H9 (cell line): Measurements from ENCODE around the gene MECR. TPM values are rescaled to one million over a fixed set of nuclear protein-coding genes. Genes with fewer than 3 reads are reported as not detected.
A peak's percentile ranks its signal among the peaks of the same experiment; 100 is the strongest.

Experiments used
- DNase-seq: peaks from one replicate; pipeline ENCODE4 v3.0.0-alpha.2; 2017
- H2AFZ ChIP-seq: one replicate; pipeline ENCODE4 v1.6.1; 2013; ENCODE audit warnings: mild to moderate bottlenecking, low read length, control low read depth, moderate library complexity
- H2AK5ac ChIP-seq: 2 replicates; pipeline ENCODE4 v1.6.1; 2013; ENCODE audit warnings: low read length, control low read depth, mixed read lengths; ENCODE audit not compliant: insufficient read length
- H2BK120ac ChIP-seq: one replicate; pipeline ENCODE4 v1.6.1; 2013; ENCODE audit warnings: low read depth, mild to moderate bottlenecking, low read length, control low read depth, inconsistent platforms; ENCODE audit not compliant: poor library complexity, severe bottlenecking
- H2BK12ac ChIP-seq: 2 replicates; pipeline ENCODE4 v1.6.1; 2013; ENCODE audit warnings: low read length, control low read depth, mixed read lengths, low read depth; ENCODE audit not compliant: insufficient read length
- H2BK15ac ChIP-seq: 2 replicates; pipeline ENCODE4 v1.6.1; 2013; ENCODE audit warnings: low read depth, low read length, control low read depth
- H2BK20ac ChIP-seq: one replicate; pipeline ENCODE4 v1.6.1; 2013; ENCODE audit warnings: low read depth, mild to moderate bottlenecking, low read length, control low read depth, inconsistent platforms; ENCODE audit not compliant: poor library complexity, severe bottlenecking
- H2BK5ac ChIP-seq: 2 replicates; pipeline ENCODE4 v1.6.1; 2013; ENCODE audit warnings: low read length, control low read depth, mixed read lengths; ENCODE audit not compliant: insufficient read length
- H3K14ac ChIP-seq: 2 replicates; pipeline ENCODE4 v1.6.1; 2013; ENCODE audit warnings: low read length, control low read depth; ENCODE audit not compliant: insufficient read depth
- H3K18ac ChIP-seq: 2 replicates; pipeline ENCODE4 v1.6.1; 2013; ENCODE audit warnings: low read depth, mild to moderate bottlenecking, mixed read lengths, low read length, control low read depth; ENCODE audit not compliant: insufficient read length
- H3K23ac ChIP-seq: 2 replicates; pipeline ENCODE4 v1.6.1; 2013; ENCODE audit warnings: low read length, control low read depth, mixed read lengths, low read depth; ENCODE audit not compliant: insufficient read length
- H3K23me2 ChIP-seq: 2 replicates; pipeline ENCODE4 v1.6.1; 2013; ENCODE audit warnings: low read depth, mild to moderate bottlenecking, mixed read lengths, low read length, control low read depth; ENCODE audit not compliant: insufficient read length, poor library complexity, severe bottlenecking
- H3K27ac ChIP-seq: 2 replicates; pipeline ENCODE4 v1.5.1; 2013; ENCODE audit warnings: low read length, control low read depth, mixed read lengths, low read depth; ENCODE audit not compliant: insufficient read length
- H3K27me3 ChIP-seq: 2 replicates; pipeline ENCODE4 v1.6.1; 2013; ENCODE audit warnings: low read length, control low read depth, inconsistent platforms; ENCODE audit not compliant: insufficient read depth
- H3K4ac ChIP-seq: 2 replicates; pipeline ENCODE4 v1.6.1; 2013; ENCODE audit warnings: low read depth, mild to moderate bottlenecking, control low read depth, inconsistent platforms, low read length, moderate library complexity
- H3K4me1 ChIP-seq: 2 replicates; pipeline ENCODE4 v1.6.1; 2013; ENCODE audit warnings: low read length, control low read depth, inconsistent platforms; ENCODE audit not compliant: insufficient read depth
- H3K4me2 ChIP-seq: 2 replicates; pipeline ENCODE4 v1.6.1; 2013; ENCODE audit warnings: low read length, control low read depth, mixed read lengths; ENCODE audit not compliant: insufficient read length, insufficient read depth
- H3K56ac ChIP-seq: 2 replicates; pipeline ENCODE4 v1.6.1; 2013; ENCODE audit warnings: low read depth, mild to moderate bottlenecking, mixed read lengths, low read length, control low read depth; ENCODE audit not compliant: insufficient read length
- H3K79me1 ChIP-seq: 2 replicates; pipeline ENCODE4 v1.6.1; 2013; ENCODE audit warnings: low read depth, mild to moderate bottlenecking, moderate library complexity, low read length, control low read depth, inconsistent platforms; ENCODE audit not compliant: insufficient read depth, poor library complexity, severe bottlenecking
- H3K79me2 ChIP-seq: 2 replicates; pipeline ENCODE4 v1.6.1; 2013; ENCODE audit warnings: low read length, control low read depth, inconsistent platforms; ENCODE audit not compliant: insufficient read depth
- H3K9ac ChIP-seq: 2 replicates; pipeline ENCODE4 v1.6.1; 2013; ENCODE audit warnings: low read length, control low read depth, mixed read lengths; ENCODE audit not compliant: insufficient read length; ENCODE audit errors: extremely low read depth
- H3K9me3 ChIP-seq: one replicate; pipeline ENCODE4 v1.6.1; 2013; ENCODE audit warnings: low read depth, low read length, inconsistent platforms; ENCODE audit not compliant: control insufficient read depth
- H3T11ph ChIP-seq: one replicate; pipeline ENCODE4 v1.6.1; 2013; ENCODE audit warnings: mild to moderate bottlenecking, low read length, control low read depth, inconsistent platforms
- H4K20me1 ChIP-seq: one replicate; pipeline ENCODE4 v1.6.1; 2013; ENCODE audit not compliant: control insufficient read depth, insufficient read length, insufficient read depth
- H4K5ac ChIP-seq: 2 replicates; pipeline ENCODE4 v1.6.1; 2013; ENCODE audit warnings: low read depth, mild to moderate bottlenecking, mixed read lengths, low read length, control low read depth; ENCODE audit not compliant: insufficient read length
- H4K8ac ChIP-seq: replicated peaks from 2 replicates; pipeline ENCODE4 v1.6.1; 2013; ENCODE audit warnings: low read length, control low read depth, mixed read lengths, low read depth; ENCODE audit not compliant: insufficient read length
- H4K91ac ChIP-seq: 2 replicates; pipeline ENCODE4 v1.6.1; 2013; ENCODE audit warnings: low read depth, mild to moderate bottlenecking, moderate library complexity, mixed read lengths, low read length, control low read depth; ENCODE audit not compliant: insufficient read length
- H3K27ac Mint-ChIP-seq, 3 experiments: 2 replicates in 2 of 3; 3 replicates in 1 of 3; pipeline ENCODE4 v1.8.0; 2020 to 2021; ENCODE audit warnings: mixed read lengths in 3 of 3, mild to moderate bottlenecking in 1 of 3, moderate library complexity in 1 of 3
- H3K27me3 Mint-ChIP-seq: 2 replicates; pipeline ENCODE4 v1.8.0; 2021; ENCODE audit warnings: low read depth, mild to moderate bottlenecking, moderate library complexity, mixed read lengths
- H3K36me3 Mint-ChIP-seq, 3 experiments: 2 replicates in 2 of 3; 3 replicates in 1 of 3; pipeline ENCODE4 v1.8.0; 2020 to 2021; ENCODE audit warnings: low read depth in 3 of 3, mixed read lengths in 3 of 3; ENCODE audit not compliant: insufficient read depth in 1 of 3
- H3K4me1 Mint-ChIP-seq, 2 experiments: 2 replicates each; pipeline ENCODE4 v1.8.0; 2020; ENCODE audit warnings: mixed read lengths in 2 of 2
- H3K4me3 Mint-ChIP-seq, 2 experiments: 2 replicates in 1 of 2; 3 replicates in 1 of 2; pipeline ENCODE4 v1.8.0; 2020 to 2021; ENCODE audit warnings: mild to moderate bottlenecking in 2 of 2, mixed read lengths in 2 of 2, moderate library complexity in 1 of 2
- H3K9me3 Mint-ChIP-seq, 2 experiments: 2 replicates in 1 of 2; 3 replicates in 1 of 2; pipeline ENCODE4 v1.8.0; 2020; ENCODE audit warnings: mild to moderate bottlenecking in 2 of 2, mixed read lengths in 2 of 2, moderate library complexity in 1 of 2
- CTCF ChIP-seq: fragments of 200-600 bp; sonication (generic); conservative IDR thresholded peaks from 3 replicates; pipeline ENCODE4 v1.8.0; 2021; ENCODE audit warnings: antibody characterized with exemption, mild to moderate bottlenecking
- WGBS: extraction: QIAGEN DNeasy Blood & Tissue Kit; methylation state at CpG from one replicate; pipeline ENCODE4 v1.1.7; 2013; ENCODE audit warnings: missing lambda C conversion rate, low lambda C conversion rate, mixed read lengths; ENCODE audit not compliant: insufficient read length; ENCODE audit errors: extremely low coverage; 5-methylcytosine and 5-hydroxymethylcytosine counted together
- total RNA-seq: library from RNA; stranded (reverse); gene quantifications from 2 replicates; pipeline ENCODE4 v1.2.1, GENCODE V29; 2021

The MECR gene
- total RNA-seq, 1 experiment from 2014 or later = 30.9 TPM

GRCh38 chr1:29275435-29275834 is 44.7 kb upstream of the MECR start:
- H2BK5ac ChIP-seq = no peak overlapping the region
- Mint-ChIP-seq H3K27ac (peak overlapping the region in 1 of 3 experiments; percentile 71; a peak in 2 of 7 replicates), H3K9me3 (no peaks in the 10 kb centered on the region), H3K4me3 (no peak overlapping the region), H3K36me3 (peaks cover 4 to 28% (median 24%) of the 10 kb centered on the region in 3 experiments; a peak in 6 of 7 replicates), H3K27me3 (no peaks in the 10 kb centered on the region; the same call in 1 of the 2 replicates), H3K4me1 (peaks cover 25 to 31% of the 10 kb centered on the region in 2 experiments)
- TF ChIP-seq CTCF = no peak
- H4K8ac ChIP-seq = no peak overlapping the region
- H3K9me3 ChIP-seq = no peaks in the 10 kb centered on the region
- no peak overlapping the region for H4K91ac ChIP-seq
- H3K23me2 ChIP-seq = no peaks in the 10 kb centered on the region
- no peak overlapping the region for H3K18ac ChIP-seq
- no CpG with 5 or more reads among the region's 14 CpGs for WGBS
- no peak overlapping the region for H3K4me2 ChIP-seq
- H3K4ac ChIP-seq = no peak overlapping the region
- no peak overlapping the region for H2AK5ac ChIP-seq
- H3K79me2 ChIP-seq = no peaks in the 10 kb centered on the region
- no peaks in the 10 kb centered on the region for H3K79me1 ChIP-seq
- H2BK120ac ChIP-seq = no peak overlapping the region
- H3K4me1 ChIP-seq = peaks cover 8% of the 10 kb centered on the region
- no peak overlapping the region for H3K14ac ChIP-seq
- H3K56ac ChIP-seq = no peak overlapping the region
- no peak overlapping the region for H3K9ac ChIP-seq
- no peaks in the 10 kb centered on the region for H4K20me1 ChIP-seq
- no peak overlapping the region for H2AFZ ChIP-seq
- no peak overlapping the region for H2BK15ac ChIP-seq
- H2BK12ac ChIP-seq = no peak overlapping the region
- no peak overlapping the region for H2BK20ac ChIP-seq
- H4K5ac ChIP-seq = no peak overlapping the region
- no peak overlapping the region for H3K23ac ChIP-seq
- no peak for DNase-seq
- H3K27me3 ChIP-seq = no peaks in the 10 kb centered on the region
- no peak overlapping the region for H3K27ac ChIP-seq
- H3T11ph ChIP-seq = no peak overlapping the region
